OCI-LY7 (cell line): ENCODE measurements around the gene SEMA3F.

ENCODE experiments used
- EZH2phosphoT487 ChIP-seq: fragments of 200-600 bp; sonication (generic); IDR thresholded peaks from 2 replicates; pipeline ENCODE4 v1.6.1; 2018; ENCODE audit warnings: low read depth, borderline replicate concordance, mild to moderate bottlenecking, mixed run types, antibody characterized with exemption, low read length, moderate library complexity, mixed read lengths
- TF ChIP-seq, protein P1 (sequence below): fragments of 200-600 bp; sonication (generic); conservative IDR thresholded peaks from 2 replicates; pipeline ENCODE4 v1.5.1; 2014; ENCODE audit warnings: mild to moderate bottlenecking, antibody characterized with exemption, low read length, moderate library complexity, mixed read lengths

DNA sequence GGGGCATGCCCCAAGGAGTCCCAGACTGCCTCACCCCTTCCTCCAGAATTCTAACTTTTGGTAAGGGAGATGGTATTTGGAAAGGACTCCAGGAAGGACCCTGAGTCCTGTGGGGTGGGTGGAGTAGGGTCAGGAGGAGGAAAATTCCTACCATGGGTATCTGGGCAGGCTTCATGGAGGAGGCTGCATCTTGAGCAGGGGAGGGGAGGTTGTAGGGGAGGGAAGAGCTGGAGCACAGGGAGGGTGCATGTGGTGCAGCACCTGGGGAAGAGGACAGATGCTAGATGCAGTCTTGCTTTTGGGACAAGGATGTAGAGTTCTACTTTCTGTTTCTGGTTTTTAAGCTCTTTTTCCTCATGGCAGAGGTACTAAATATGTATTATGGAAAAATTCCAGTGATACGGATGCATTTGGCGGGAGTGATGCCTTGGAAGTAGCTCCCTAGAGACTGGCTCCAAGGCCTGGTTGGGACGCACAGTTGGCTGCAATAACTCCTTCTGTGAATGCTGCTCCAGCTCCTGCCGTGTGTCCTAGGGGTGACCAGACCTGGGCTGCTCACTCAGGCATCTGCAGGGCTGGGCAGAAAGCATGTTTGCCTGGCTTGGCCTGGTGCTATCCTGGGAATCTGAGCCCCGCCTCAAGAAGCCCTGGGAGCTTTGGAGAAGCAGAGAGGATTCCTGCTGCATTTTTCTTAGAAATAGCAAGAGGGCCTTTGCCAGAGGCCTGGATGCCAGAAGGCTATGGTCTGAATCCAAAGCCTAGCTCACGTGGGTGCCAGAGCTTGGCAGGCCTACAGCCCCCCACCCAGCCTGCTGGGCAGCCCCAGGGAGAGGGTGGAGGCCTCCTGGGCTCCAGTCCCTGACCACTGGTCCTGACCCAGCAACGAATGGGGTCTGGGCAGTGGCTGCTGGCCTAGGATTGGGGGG, 10.1 kb downstream of the SEMA3F start:
- TF ChIP-seq, protein P1, sequence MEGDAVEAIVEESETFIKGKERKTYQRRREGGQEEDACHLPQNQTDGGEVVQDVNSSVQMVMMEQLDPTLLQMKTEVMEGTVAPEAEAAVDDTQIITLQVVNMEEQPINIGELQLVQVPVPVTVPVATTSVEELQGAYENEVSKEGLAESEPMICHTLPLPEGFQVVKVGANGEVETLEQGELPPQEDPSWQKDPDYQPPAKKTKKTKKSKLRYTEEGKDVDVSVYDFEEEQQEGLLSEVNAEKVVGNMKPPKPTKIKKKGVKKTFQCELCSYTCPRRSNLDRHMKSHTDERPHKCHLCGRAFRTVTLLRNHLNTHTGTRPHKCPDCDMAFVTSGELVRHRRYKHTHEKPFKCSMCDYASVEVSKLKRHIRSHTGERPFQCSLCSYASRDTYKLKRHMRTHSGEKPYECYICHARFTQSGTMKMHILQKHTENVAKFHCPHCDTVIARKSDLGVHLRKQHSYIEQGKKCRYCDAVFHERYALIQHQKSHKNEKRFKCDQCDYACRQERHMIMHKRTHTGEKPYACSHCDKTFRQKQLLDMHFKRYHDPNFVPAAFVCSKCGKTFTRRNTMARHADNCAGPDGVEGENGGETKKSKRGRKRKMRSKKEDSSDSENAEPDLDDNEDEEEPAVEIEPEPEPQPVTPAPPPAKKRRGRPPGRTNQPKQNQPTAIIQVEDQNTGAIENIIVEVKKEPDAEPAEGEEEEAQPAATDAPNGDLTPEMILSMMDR, result no peak
- no peak for TF ChIP-seq EZH2phosphoT487
